Smooth muscle cell (in vitro differentiated cells): ENCODE data around the gene CCDC57. TPM values are rescaled to one million over a fixed set of nuclear protein-coding genes. Genes with fewer than 3 reads are reported as not detected.

Source experiments
- DNase-seq: peaks from one replicate; lab custom pipeline; 2025; ENCODE audit not compliant: unreplicated experiment; lab: John Stamatoyannopoulos, UW
- H2AFZ ChIP-seq: fragments of 200-600 bp; sonication (generic); 2 replicates; pipeline ENCODE4 v1.6.0; 2016; ENCODE audit warnings: antibody characterized with exemption, low read depth, mild to moderate bottlenecking
- H3F3A ChIP-seq: fragments of 200-600 bp; sonication (generic); 2 replicates; pipeline ENCODE4 v1.6.0; 2017; ENCODE audit warnings: antibody characterized with exemption, low read depth
- H3K27ac ChIP-seq: fragments of 200-600 bp; sonication (generic); 2 replicates; pipeline ENCODE4 v1.5.1; 2016; ENCODE audit warnings: low read depth, mild to moderate bottlenecking
- H3K27me3 ChIP-seq: fragments of 200-600 bp; sonication (generic); 2 replicates; pipeline ENCODE4 v1.6.1; 2016; ENCODE audit warnings: low read depth, mild to moderate bottlenecking
- H3K36me3 ChIP-seq: fragments of 200-600 bp; sonication (generic); 2 replicates; pipeline ENCODE4 v1.5.1; 2016; ENCODE audit warnings: low read depth
- H3K4me1 ChIP-seq: fragments of 200-600 bp; sonication (generic); 2 replicates; pipeline ENCODE4 v1.5.1; 2016; ENCODE audit warnings: low read depth
- H3K4me2 ChIP-seq: fragments of 200-600 bp; sonication (generic); 2 replicates; pipeline ENCODE4 v1.6.0; 2016; ENCODE audit warnings: mild to moderate bottlenecking
- H3K4me3 ChIP-seq: fragments of 200-600 bp; sonication (generic); 2 replicates; pipeline ENCODE4 v1.5.1; 2016; ENCODE audit warnings: mild to moderate bottlenecking
- H3K79me2 ChIP-seq: fragments of 200-600 bp; sonication (generic); 2 replicates; pipeline ENCODE4 v1.6.0; 2016; ENCODE audit warnings: low read depth, mild to moderate bottlenecking
- H3K9ac ChIP-seq: fragments of 200-600 bp; sonication (generic); 2 replicates; pipeline ENCODE4 v1.6.0; 2016; ENCODE audit warnings: low read depth
- H3K9me3 ChIP-seq: fragments of 200-600 bp; sonication (generic); replicated peaks from 2 replicates; pipeline ENCODE4 v1.5.1; 2016; ENCODE audit warnings: low read depth
- H4K20me1 ChIP-seq: fragments of 200-600 bp; sonication (generic); 2 replicates; pipeline ENCODE4 v1.6.0; 2016; ENCODE audit warnings: low read depth
- WGBS: methylation state at CpG from one replicate; pipeline ENCODE4 v1.1.7; 2016; ENCODE audit warnings: low lambda C conversion rate; 5-methylcytosine and 5-hydroxymethylcytosine counted together
- polyA plus RNA-seq: library from polyadenylated mRNA; unstranded; fragments of >200 nt; fragmentation: Nextera tagmentation; extraction: Ambion mirVana; gene quantifications from 2 replicates; pipeline ENCODE4 v1.2.1, GENCODE V29; 2016
- total RNA-seq: library from RNA; depleted of rRNA; stranded (reverse); fragments of >200 nt; gene quantifications from 2 replicates; pipeline ENCODE4 v1.2.3, GENCODE V29; 2014
- TF ChIP-seq, protein P1 (sequence below): fragments of 200-600 bp; sonication (generic); IDR thresholded peaks from 2 replicates; pipeline ENCODE4 v1.5.1; 2017; ENCODE audit warnings: borderline replicate concordance, mild to moderate bottlenecking, antibody characterized with exemption; ENCODE audit not compliant: insufficient read depth, poor library complexity, severe bottlenecking

Gene CCDC57
- total and polyA plus RNA-seq, 2 experiments from 2014 or later: 18.3 to 23.1 TPM

- Histone ChIP-seq H4K20me1 (peaks cover 100% of the 10 kb centered on the region), H2AFZ (no peak overlapping the region), H3K36me3 (peaks cover 7% of the 10 kb centered on the region), H3F3A (peaks cover 55% of the 10 kb centered on the region), H3K9ac (no peak overlapping the region), H3K4me2 (no peak overlapping the region), H3K79me2 (peaks cover 12% of the 10 kb centered on the region), H3K4me1 (no peaks in the 10 kb centered on the region), H3K27ac (peak overlapping the region; percentile 54), H3K4me3 (no peak overlapping the region), H3K9me3 (no peaks in the 10 kb centered on the region), H3K27me3 (no peaks in the 10 kb centered on the region)
- 91% methylated on average over 29 of the region's 29 CpGs for WGBS
- DNase-seq: no peak
- TF ChIP-seq, protein P1, sequence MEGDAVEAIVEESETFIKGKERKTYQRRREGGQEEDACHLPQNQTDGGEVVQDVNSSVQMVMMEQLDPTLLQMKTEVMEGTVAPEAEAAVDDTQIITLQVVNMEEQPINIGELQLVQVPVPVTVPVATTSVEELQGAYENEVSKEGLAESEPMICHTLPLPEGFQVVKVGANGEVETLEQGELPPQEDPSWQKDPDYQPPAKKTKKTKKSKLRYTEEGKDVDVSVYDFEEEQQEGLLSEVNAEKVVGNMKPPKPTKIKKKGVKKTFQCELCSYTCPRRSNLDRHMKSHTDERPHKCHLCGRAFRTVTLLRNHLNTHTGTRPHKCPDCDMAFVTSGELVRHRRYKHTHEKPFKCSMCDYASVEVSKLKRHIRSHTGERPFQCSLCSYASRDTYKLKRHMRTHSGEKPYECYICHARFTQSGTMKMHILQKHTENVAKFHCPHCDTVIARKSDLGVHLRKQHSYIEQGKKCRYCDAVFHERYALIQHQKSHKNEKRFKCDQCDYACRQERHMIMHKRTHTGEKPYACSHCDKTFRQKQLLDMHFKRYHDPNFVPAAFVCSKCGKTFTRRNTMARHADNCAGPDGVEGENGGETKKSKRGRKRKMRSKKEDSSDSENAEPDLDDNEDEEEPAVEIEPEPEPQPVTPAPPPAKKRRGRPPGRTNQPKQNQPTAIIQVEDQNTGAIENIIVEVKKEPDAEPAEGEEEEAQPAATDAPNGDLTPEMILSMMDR: no peak
These were observed 30.5 kb upstream of the CCDC57 start for GRCh38 chr17:82242977-82243647.

DNA sequence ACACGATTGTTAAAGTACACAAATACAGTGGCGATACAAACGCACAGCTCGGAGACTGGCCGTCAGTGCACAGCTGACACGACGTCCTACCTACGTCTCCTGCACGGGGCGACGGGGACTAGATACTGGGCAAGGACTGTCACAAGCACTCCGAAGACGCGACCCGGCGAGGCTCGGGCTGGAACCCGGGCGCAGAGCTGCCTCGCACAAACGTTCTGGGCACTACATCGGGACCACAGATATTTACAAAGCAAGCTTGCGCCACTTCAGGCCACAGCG, 30.0 kb upstream of the CCDC57 start:
- Histone ChIP-seq H3K4me1 (no peaks in the 10 kb centered on the region), H3F3A (peaks cover 57% of the 10 kb centered on the region), H3K27me3 (no peaks in the 10 kb centered on the region), H3K9me3 (no peaks in the 10 kb centered on the region), H3K9ac (no peak overlapping the region), H3K36me3 (peaks cover 4% of the 10 kb centered on the region), H3K4me3 (no peak overlapping the region), H3K4me2 (no peak overlapping the region), H4K20me1 (peaks cover 100% of the 10 kb centered on the region), H3K79me2 (peaks cover 9% of the 10 kb centered on the region), H3K27ac (peak overlapping the region; percentile 54), H2AFZ (no peak overlapping the region)
- DNase-seq: no peak
- WGBS: 94% methylated on average over 24 of the region's 24 CpGs
- TF ChIP-seq, protein P1: no peak

- H3K27ac ChIP-seq: peak overlapping the region; percentile 54
- peaks cover 57% of the 10 kb centered on the region for H3F3A ChIP-seq
- no peak overlapping the region for H3K9ac ChIP-seq
- no peaks in the 10 kb centered on the region for H3K36me3 ChIP-seq
- H3K27me3 ChIP-seq: no peaks in the 10 kb centered on the region
- peaks cover 10% of the 10 kb centered on the region for H3K79me2 ChIP-seq
- no peaks in the 10 kb centered on the region for H3K4me1 ChIP-seq
- no peaks in the 10 kb centered on the region for H3K9me3 ChIP-seq
- TF ChIP-seq, protein P1: no peak
- no peak overlapping the region for H3K4me2 ChIP-seq
- 73% methylated on average over 19 of the region's 20 CpGs for WGBS
- H2AFZ ChIP-seq: no peak overlapping the region
- no peak overlapping the region for H3K4me3 ChIP-seq
- no peak for DNase-seq
- peaks cover 100% of the 10 kb centered on the region for H4K20me1 ChIP-seq
These were observed 29.5 kb upstream of the CCDC57 start for GRCh38 chr17:82241926-82242697.
